ENCODE data around the gene OR2T29.
"Not testable (repeated sequence)": the region's sequence is repeated elsewhere in the genome, so short reads cannot be mapped to it uniquely, and the experiment has no call there.

DNA sequence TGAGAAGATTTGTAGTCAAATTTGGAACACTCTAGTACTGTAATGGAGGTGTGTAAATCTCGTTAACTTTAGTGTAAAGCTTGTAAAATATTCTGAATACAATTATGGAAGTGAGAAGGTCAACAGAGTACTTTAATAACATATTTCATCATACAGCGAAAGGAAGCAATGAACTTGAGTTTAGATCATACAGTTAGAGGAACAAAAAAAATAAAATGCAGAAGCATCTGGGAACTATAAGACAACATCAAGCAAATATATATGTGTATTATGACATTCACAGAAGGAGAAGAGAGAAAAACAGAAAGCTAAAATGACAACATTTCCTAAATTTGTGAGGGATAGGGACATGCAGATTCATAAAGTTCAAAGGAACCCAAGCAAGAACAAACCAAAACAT is 6.5 kb upstream of the OR2T29 start:
- TF ChIP-seq, protein P1, sequence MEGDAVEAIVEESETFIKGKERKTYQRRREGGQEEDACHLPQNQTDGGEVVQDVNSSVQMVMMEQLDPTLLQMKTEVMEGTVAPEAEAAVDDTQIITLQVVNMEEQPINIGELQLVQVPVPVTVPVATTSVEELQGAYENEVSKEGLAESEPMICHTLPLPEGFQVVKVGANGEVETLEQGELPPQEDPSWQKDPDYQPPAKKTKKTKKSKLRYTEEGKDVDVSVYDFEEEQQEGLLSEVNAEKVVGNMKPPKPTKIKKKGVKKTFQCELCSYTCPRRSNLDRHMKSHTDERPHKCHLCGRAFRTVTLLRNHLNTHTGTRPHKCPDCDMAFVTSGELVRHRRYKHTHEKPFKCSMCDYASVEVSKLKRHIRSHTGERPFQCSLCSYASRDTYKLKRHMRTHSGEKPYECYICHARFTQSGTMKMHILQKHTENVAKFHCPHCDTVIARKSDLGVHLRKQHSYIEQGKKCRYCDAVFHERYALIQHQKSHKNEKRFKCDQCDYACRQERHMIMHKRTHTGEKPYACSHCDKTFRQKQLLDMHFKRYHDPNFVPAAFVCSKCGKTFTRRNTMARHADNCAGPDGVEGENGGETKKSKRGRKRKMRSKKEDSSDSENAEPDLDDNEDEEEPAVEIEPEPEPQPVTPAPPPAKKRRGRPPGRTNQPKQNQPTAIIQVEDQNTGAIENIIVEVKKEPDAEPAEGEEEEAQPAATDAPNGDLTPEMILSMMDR (IDR thresholded peaks at IDR 0.05), result not testable (repeated sequence)
- not testable (repeated sequence) for TF ChIP-seq POLR2A (IDR thresholded peaks at IDR 0.05)

Measured in breast epithelium (tissue), 3 donors.